Stimulated activated CD4-positive, alpha-beta T cell treated with anti-CD3 and anti-CD28 coated beads, Interleukin-1b, Interleukin-23, amount 100 ng/mL, for 1 hour (primary cell): ENCODE measurements around the gene PDCD1LG2.

Experiments
- DNase-seq, 2 donors: peaks; one replicate each; pipeline ENCODE4 v3.0.0-alpha.2; 2020; ENCODE audit warnings: low read depth in 2 of 2

Gene PDCD1LG2

GRCh38 chr9:5611321-5612184 lies 101.2 kb downstream of the PDCD1LG2 start:
- no peak for DNase-seq

GRCh38 chr9:5612185-5612530 lies 101.8 kb downstream of the PDCD1LG2 start:
- no peak for DNase-seq

- DNase-seq: no peak
These were observed 103.9 kb downstream of the PDCD1LG2 start for GRCh38 chr9:5614192-5614591.

- DNase-seq: no peak
These were observed 104.7 kb downstream of the PDCD1LG2 start for GRCh38 chr9:5614985-5615384.

GRCh38 chr9:5617749-5618148 lies 107.4 kb downstream of the PDCD1LG2 start:
- no peak for DNase-seq

GRCh38 chr9:5620494-5620893 lies 110.2 kb downstream of the PDCD1LG2 start:
- no peak for DNase-seq
